ENCODE results near the gene OR10A4. TPM values are rescaled to one million over a fixed set of nuclear protein-coding genes. Genes with fewer than 3 reads are reported as not detected.

Gene OR10A4
- total and polyA plus RNA-seq, 3 donors from 2014 or later = not detected

DNA sequence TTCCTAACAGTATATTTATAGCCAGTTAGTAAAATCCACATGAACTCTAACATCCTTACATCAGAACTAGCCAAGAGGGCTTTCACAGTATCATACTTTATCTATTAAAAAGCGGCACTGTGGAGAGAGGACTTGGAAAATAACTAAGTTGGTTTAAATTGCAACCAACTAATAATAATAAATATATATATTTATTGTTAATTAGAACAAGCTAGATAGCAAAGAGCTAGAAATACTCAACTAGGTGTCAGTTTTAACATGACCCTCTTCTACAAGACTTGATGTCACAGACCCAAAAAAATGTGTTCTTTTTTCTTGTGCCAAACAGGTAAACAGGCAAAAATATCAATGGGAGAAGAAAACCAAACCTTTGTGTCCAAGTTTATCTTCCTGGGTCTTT lies 44.3 kb downstream of the OR10A4 start, which contains the start of gene OR2D3:
Gene OR2D3 (plus strand): TSS at position 301 of the 400 bp plus-strand sequence. CDS start 0 bp downstream, at position 301.
- no peaks in the 10 kb centered on the region for H3K9me3 ChIP-seq
- no peaks in the 10 kb centered on the region for H3K36me3 ChIP-seq (ENCODE audit: low read depth, missing control alignments)
- no peaks in the 10 kb centered on the region for H3K4me1 ChIP-seq
- intact Hi-C loops (cut with DNase I; ENCODE audit: low total_unique reads) = no loop called here
- H3K27me3 ChIP-seq = no peaks in the 10 kb centered on the region
- TF ChIP-seq POLR2A (IDR thresholded peaks at IDR 0.05) (no peak), CTCF (IDR thresholded peaks at IDR 0.05) (no peak)
- WGBS, 2 donors = 86 to 93% methylated on average over 1 of the region's 1 CpG
- H3K4me3 ChIP-seq = no peak within 1 kb of the TSS
- no peak within 1 kb of the TSS for H3K27ac ChIP-seq
- no peak for DNase-seq

GRCh38 chr11:6925007-6925577 lies 48.7 kb downstream of the OR10A4 start:
- Histone ChIP-seq H3K36me3 (ENCODE audit: low read depth, missing control alignments) (no peaks in the 10 kb centered on the region), H3K9me3 (no peaks in the 10 kb centered on the region), H3K27ac (no peak overlapping the region), H3K4me1 (no peaks in the 10 kb centered on the region), H3K27me3 (no peaks in the 10 kb centered on the region), H3K4me3 (no peak overlapping the region)
- TF ChIP-seq POLR2A (IDR thresholded peaks at IDR 0.05) (no peak), CTCF (IDR thresholded peaks at IDR 0.05) (no peak)
- DNase-seq = no peak
- intact Hi-C loops (cut with DNase I; ENCODE audit: low total_unique reads) = no loop called here

- no peaks in the 10 kb centered on the region for H3K36me3 ChIP-seq (ENCODE audit: low read depth, missing control alignments)
- no peaks in the 10 kb centered on the region for H3K4me1 ChIP-seq
- no peaks in the 10 kb centered on the region for H3K27me3 ChIP-seq
- H3K27ac ChIP-seq = peak overlapping the region; percentile 5 to 50
- H3K4me3 ChIP-seq = peak overlapping the region; percentile 57 to 63
- DNase-seq = no peak
- intact Hi-C loops (cut with DNase I; ENCODE audit: low total_unique reads) = no loop called here
- H3K9me3 ChIP-seq = no peaks in the 10 kb centered on the region
- TF ChIP-seq POLR2A (IDR thresholded peaks at IDR 0.05) (no peak), CTCF (IDR thresholded peaks at IDR 0.05) (no peak)
- WGBS, 2 donors = 46 to 51% methylated on average over 2 of the region's 2 CpGs
These were observed 49.3 kb downstream of the OR10A4 start for GRCh38 chr11:6925636-6926207.

GRCh38 chr11:6926208-6927029 lies 50.0 kb downstream of the OR10A4 start, which contains the start of gene ZNF215:
ZNF215 (plus strand) TSS chr11:6926426; CDS start chr11:6932273, 5,847 bp downstream.
- TF ChIP-seq POLR2A (IDR thresholded peaks at IDR 0.05) (no peak), CTCF (IDR thresholded peaks at IDR 0.05) (no peak)
- intact Hi-C loops (cut with DNase I; ENCODE audit: low total_unique reads) = no loop called here
- H3K27ac ChIP-seq = peak within 1 kb of the TSS; percentile 5 to 50
- peak within 1 kb of the TSS; percentile 57 to 63 for H3K4me3 ChIP-seq
- H3K27me3 ChIP-seq = no peaks in the 10 kb centered on the region
- no peaks in the 10 kb centered on the region for H3K4me1 ChIP-seq
- H3K9me3 ChIP-seq = no peaks in the 10 kb centered on the region
- no peaks in the 10 kb centered on the region for H3K36me3 ChIP-seq (ENCODE audit: low read depth, missing control alignments)
- WGBS, 2 donors = 1 to 2% methylated on average over 34 to 52 of the region's 61 CpGs
- DNase-seq = peak; percentile 82

Measured in testis (tissue), 3 donors.